H9 (cell line): ENCODE measurements around the gene MT1M. TPM values are rescaled to one million over a fixed set of nuclear protein-coding genes. Genes with fewer than 3 reads are reported as not detected.
"Not testable (repeated sequence)": the region's sequence is repeated elsewhere in the genome, so short reads cannot be mapped to it uniquely, and the experiment has no call there.

Experiments used
- DNase-seq: peaks from one replicate; pipeline ENCODE4 v3.0.0-alpha.2; 2017
- H2AFZ ChIP-seq: one replicate; pipeline ENCODE4 v1.6.1; 2013; ENCODE audit warnings: mild to moderate bottlenecking, low read length, control low read depth, moderate library complexity
- H2AK5ac ChIP-seq: 2 replicates; pipeline ENCODE4 v1.6.1; 2013; ENCODE audit warnings: low read length, control low read depth, mixed read lengths; ENCODE audit not compliant: insufficient read length
- H2BK120ac ChIP-seq: one replicate; pipeline ENCODE4 v1.6.1; 2013; ENCODE audit warnings: low read depth, mild to moderate bottlenecking, low read length, control low read depth, inconsistent platforms; ENCODE audit not compliant: poor library complexity, severe bottlenecking
- H2BK12ac ChIP-seq: 2 replicates; pipeline ENCODE4 v1.6.1; 2013; ENCODE audit warnings: low read length, control low read depth, mixed read lengths, low read depth; ENCODE audit not compliant: insufficient read length
- H2BK15ac ChIP-seq: 2 replicates; pipeline ENCODE4 v1.6.1; 2013; ENCODE audit warnings: low read depth, low read length, control low read depth
- H2BK20ac ChIP-seq: one replicate; pipeline ENCODE4 v1.6.1; 2013; ENCODE audit warnings: low read depth, mild to moderate bottlenecking, low read length, control low read depth, inconsistent platforms; ENCODE audit not compliant: poor library complexity, severe bottlenecking
- H2BK5ac ChIP-seq: 2 replicates; pipeline ENCODE4 v1.6.1; 2013; ENCODE audit warnings: low read length, control low read depth, mixed read lengths; ENCODE audit not compliant: insufficient read length
- H3K14ac ChIP-seq: 2 replicates; pipeline ENCODE4 v1.6.1; 2013; ENCODE audit warnings: low read length, control low read depth; ENCODE audit not compliant: insufficient read depth
- H3K18ac ChIP-seq: 2 replicates; pipeline ENCODE4 v1.6.1; 2013; ENCODE audit warnings: low read depth, mild to moderate bottlenecking, mixed read lengths, low read length, control low read depth; ENCODE audit not compliant: insufficient read length
- H3K23ac ChIP-seq: 2 replicates; pipeline ENCODE4 v1.6.1; 2013; ENCODE audit warnings: low read length, control low read depth, mixed read lengths, low read depth; ENCODE audit not compliant: insufficient read length
- H3K23me2 ChIP-seq: 2 replicates; pipeline ENCODE4 v1.6.1; 2013; ENCODE audit warnings: low read depth, mild to moderate bottlenecking, mixed read lengths, low read length, control low read depth; ENCODE audit not compliant: insufficient read length, poor library complexity, severe bottlenecking
- H3K27ac ChIP-seq: 2 replicates; pipeline ENCODE4 v1.5.1; 2013; ENCODE audit warnings: low read length, control low read depth, mixed read lengths, low read depth; ENCODE audit not compliant: insufficient read length
- H3K27me3 ChIP-seq: 2 replicates; pipeline ENCODE4 v1.6.1; 2013; ENCODE audit warnings: low read length, control low read depth, inconsistent platforms; ENCODE audit not compliant: insufficient read depth
- H3K4ac ChIP-seq: 2 replicates; pipeline ENCODE4 v1.6.1; 2013; ENCODE audit warnings: low read depth, mild to moderate bottlenecking, control low read depth, inconsistent platforms, low read length, moderate library complexity
- H3K4me1 ChIP-seq: 2 replicates; pipeline ENCODE4 v1.6.1; 2013; ENCODE audit warnings: low read length, control low read depth, inconsistent platforms; ENCODE audit not compliant: insufficient read depth
- H3K4me2 ChIP-seq: 2 replicates; pipeline ENCODE4 v1.6.1; 2013; ENCODE audit warnings: low read length, control low read depth, mixed read lengths; ENCODE audit not compliant: insufficient read length, insufficient read depth
- H3K56ac ChIP-seq: 2 replicates; pipeline ENCODE4 v1.6.1; 2013; ENCODE audit warnings: low read depth, mild to moderate bottlenecking, mixed read lengths, low read length, control low read depth; ENCODE audit not compliant: insufficient read length
- H3K79me1 ChIP-seq: 2 replicates; pipeline ENCODE4 v1.6.1; 2013; ENCODE audit warnings: low read depth, mild to moderate bottlenecking, moderate library complexity, low read length, control low read depth, inconsistent platforms; ENCODE audit not compliant: insufficient read depth, poor library complexity, severe bottlenecking
- H3K79me2 ChIP-seq: 2 replicates; pipeline ENCODE4 v1.6.1; 2013; ENCODE audit warnings: low read length, control low read depth, inconsistent platforms; ENCODE audit not compliant: insufficient read depth
- H3K9ac ChIP-seq: 2 replicates; pipeline ENCODE4 v1.6.1; 2013; ENCODE audit warnings: low read length, control low read depth, mixed read lengths; ENCODE audit not compliant: insufficient read length; ENCODE audit errors: extremely low read depth
- H3K9me3 ChIP-seq: one replicate; pipeline ENCODE4 v1.6.1; 2013; ENCODE audit warnings: low read depth, low read length, inconsistent platforms; ENCODE audit not compliant: control insufficient read depth
- H3T11ph ChIP-seq: one replicate; pipeline ENCODE4 v1.6.1; 2013; ENCODE audit warnings: mild to moderate bottlenecking, low read length, control low read depth, inconsistent platforms
- H4K20me1 ChIP-seq: one replicate; pipeline ENCODE4 v1.6.1; 2013; ENCODE audit not compliant: control insufficient read depth, insufficient read length, insufficient read depth
- H4K5ac ChIP-seq: 2 replicates; pipeline ENCODE4 v1.6.1; 2013; ENCODE audit warnings: low read depth, mild to moderate bottlenecking, mixed read lengths, low read length, control low read depth; ENCODE audit not compliant: insufficient read length
- H4K8ac ChIP-seq: replicated peaks from 2 replicates; pipeline ENCODE4 v1.6.1; 2013; ENCODE audit warnings: low read length, control low read depth, mixed read lengths, low read depth; ENCODE audit not compliant: insufficient read length
- H4K91ac ChIP-seq: 2 replicates; pipeline ENCODE4 v1.6.1; 2013; ENCODE audit warnings: low read depth, mild to moderate bottlenecking, moderate library complexity, mixed read lengths, low read length, control low read depth; ENCODE audit not compliant: insufficient read length
- H3K27ac Mint-ChIP-seq, 3 experiments: 2 replicates in 2 of 3; 3 replicates in 1 of 3; pipeline ENCODE4 v1.8.0; 2020 to 2021; ENCODE audit warnings: mixed read lengths in 3 of 3, mild to moderate bottlenecking in 1 of 3, moderate library complexity in 1 of 3
- H3K27me3 Mint-ChIP-seq: 2 replicates; pipeline ENCODE4 v1.8.0; 2021; ENCODE audit warnings: low read depth, mild to moderate bottlenecking, moderate library complexity, mixed read lengths
- H3K36me3 Mint-ChIP-seq, 3 experiments: 2 replicates in 2 of 3; 3 replicates in 1 of 3; pipeline ENCODE4 v1.8.0; 2020 to 2021; ENCODE audit warnings: low read depth in 3 of 3, mixed read lengths in 3 of 3; ENCODE audit not compliant: insufficient read depth in 1 of 3
- H3K4me1 Mint-ChIP-seq, 2 experiments: 2 replicates each; pipeline ENCODE4 v1.8.0; 2020; ENCODE audit warnings: mixed read lengths in 2 of 2
- H3K4me3 Mint-ChIP-seq, 2 experiments: 2 replicates in 1 of 2; 3 replicates in 1 of 2; pipeline ENCODE4 v1.8.0; 2020 to 2021; ENCODE audit warnings: mild to moderate bottlenecking in 2 of 2, mixed read lengths in 2 of 2, moderate library complexity in 1 of 2
- H3K9me3 Mint-ChIP-seq, 2 experiments: 2 replicates in 1 of 2; 3 replicates in 1 of 2; pipeline ENCODE4 v1.8.0; 2020; ENCODE audit warnings: mild to moderate bottlenecking in 2 of 2, mixed read lengths in 2 of 2, moderate library complexity in 1 of 2
- WGBS: extraction: QIAGEN DNeasy Blood & Tissue Kit; methylation state at CpG from one replicate; pipeline ENCODE4 v1.1.7; 2013; ENCODE audit warnings: missing lambda C conversion rate, low lambda C conversion rate, mixed read lengths; ENCODE audit not compliant: insufficient read length; ENCODE audit errors: extremely low coverage; 5-methylcytosine and 5-hydroxymethylcytosine counted together
- total RNA-seq: library from RNA; stranded (reverse); gene quantifications from 2 replicates; pipeline ENCODE4 v1.2.1, GENCODE V29; 2021
- TF ChIP-seq, protein P1 (sequence below): fragments of 200-600 bp; sonication (generic); conservative IDR thresholded peaks from 3 replicates; pipeline ENCODE4 v1.8.0; 2021; ENCODE audit warnings: antibody characterized with exemption, mild to moderate bottlenecking

MT1M gene
- total RNA-seq, 1 experiment from 2014 or later, result 1.4 TPM

DNA sequence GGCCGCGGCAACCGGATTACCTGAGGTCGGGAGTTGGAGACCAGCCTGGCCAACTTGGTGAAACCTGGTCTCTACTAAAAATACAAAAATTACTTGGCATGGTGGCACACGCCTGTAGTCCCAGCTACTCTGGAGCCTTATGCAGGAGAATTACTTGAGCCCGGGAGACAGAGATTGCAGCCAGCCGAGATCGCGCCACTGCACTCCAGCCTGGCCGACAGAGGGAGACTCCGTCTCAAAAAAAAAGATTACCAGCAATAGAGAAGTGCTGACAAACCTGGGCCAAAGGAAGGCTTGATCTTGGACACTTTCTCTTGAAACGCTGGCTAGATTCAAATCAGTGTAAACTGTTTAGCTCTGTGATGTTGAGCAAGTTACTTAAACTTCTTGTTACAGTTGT is 41.5 kb downstream of the MT1M start:
- TF ChIP-seq, protein P1, sequence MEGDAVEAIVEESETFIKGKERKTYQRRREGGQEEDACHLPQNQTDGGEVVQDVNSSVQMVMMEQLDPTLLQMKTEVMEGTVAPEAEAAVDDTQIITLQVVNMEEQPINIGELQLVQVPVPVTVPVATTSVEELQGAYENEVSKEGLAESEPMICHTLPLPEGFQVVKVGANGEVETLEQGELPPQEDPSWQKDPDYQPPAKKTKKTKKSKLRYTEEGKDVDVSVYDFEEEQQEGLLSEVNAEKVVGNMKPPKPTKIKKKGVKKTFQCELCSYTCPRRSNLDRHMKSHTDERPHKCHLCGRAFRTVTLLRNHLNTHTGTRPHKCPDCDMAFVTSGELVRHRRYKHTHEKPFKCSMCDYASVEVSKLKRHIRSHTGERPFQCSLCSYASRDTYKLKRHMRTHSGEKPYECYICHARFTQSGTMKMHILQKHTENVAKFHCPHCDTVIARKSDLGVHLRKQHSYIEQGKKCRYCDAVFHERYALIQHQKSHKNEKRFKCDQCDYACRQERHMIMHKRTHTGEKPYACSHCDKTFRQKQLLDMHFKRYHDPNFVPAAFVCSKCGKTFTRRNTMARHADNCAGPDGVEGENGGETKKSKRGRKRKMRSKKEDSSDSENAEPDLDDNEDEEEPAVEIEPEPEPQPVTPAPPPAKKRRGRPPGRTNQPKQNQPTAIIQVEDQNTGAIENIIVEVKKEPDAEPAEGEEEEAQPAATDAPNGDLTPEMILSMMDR, result peak; percentile 77
- no peak overlapping the region for H2AK5ac ChIP-seq
- no peaks in the 10 kb centered on the region for H3K9me3 ChIP-seq
- no peak overlapping the region for H2AFZ ChIP-seq
- no peaks in the 10 kb centered on the region for H4K20me1 ChIP-seq
- H3K14ac ChIP-seq, result no peak overlapping the region
- no CpG with 5 or more reads among the region's 12 CpGs for WGBS
- H3K23me2 ChIP-seq, result peaks cover 11% of the 10 kb centered on the region
- H2BK20ac ChIP-seq, result no peak overlapping the region
- no peak overlapping the region for H4K8ac ChIP-seq
- H2BK120ac ChIP-seq, result no peak overlapping the region
- peaks cover 21% of the 10 kb centered on the region for H3K27me3 ChIP-seq
- no peak overlapping the region for H3K18ac ChIP-seq
- no peak overlapping the region for H4K5ac ChIP-seq
- no peak overlapping the region for H2BK12ac ChIP-seq
- no peak overlapping the region for H3K27ac ChIP-seq
- Mint-ChIP-seq H3K36me3 (no peaks in the 10 kb centered on the region), H3K27me3 (peaks cover 63% of the 10 kb centered on the region), H3K9me3 (no peaks in the 10 kb centered on the region; a peak in 1 of 5 replicates), H3K4me3 (peak overlapping the region in 1 of 2 experiments; percentile 43; a peak in 1 of 5 replicates), H3K4me1 (peaks cover 28 to 44% of the 10 kb centered on the region in 2 experiments), H3K27ac (peak overlapping the region in 1 of 3 experiments; percentile 42; a peak in 3 of 7 replicates)
- H4K91ac ChIP-seq, result no peak overlapping the region
- peak; percentile 67 for DNase-seq
- no peak overlapping the region for H3K4ac ChIP-seq
- no peak overlapping the region for H3K9ac ChIP-seq
- H2BK5ac ChIP-seq, result no peak overlapping the region
- no peak overlapping the region for H2BK15ac ChIP-seq
- no peak overlapping the region for H3K56ac ChIP-seq
- H3T11ph ChIP-seq, result no peak overlapping the region
- 0 out of 2 replicates have a peak, but pooled peaks cover 2% of the 10 kb centered on the region for H3K4me1 ChIP-seq
- H3K4me2 ChIP-seq, result no peak overlapping the region
- no peak overlapping the region for H3K23ac ChIP-seq
- no peaks in the 10 kb centered on the region for H3K79me2 ChIP-seq
- no peaks in the 10 kb centered on the region for H3K79me1 ChIP-seq

DNA sequence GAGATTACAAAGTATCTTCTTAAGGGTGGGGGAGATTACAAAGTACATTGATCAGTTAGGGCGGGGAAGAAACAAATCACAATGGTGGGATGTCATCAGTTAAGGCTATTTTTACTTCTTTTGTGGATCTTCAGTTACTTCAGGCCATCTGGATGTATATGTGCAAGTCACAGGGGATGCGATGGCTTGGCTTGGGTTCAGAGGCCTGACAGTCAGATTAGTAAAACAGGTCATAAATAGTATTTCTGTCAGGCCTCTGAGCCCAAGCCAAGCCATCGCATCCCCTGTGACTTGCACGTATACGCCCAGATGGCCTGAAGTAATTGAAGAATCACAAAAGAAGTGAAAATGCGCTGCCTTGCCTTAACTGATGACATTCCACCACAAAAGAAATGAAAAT is 42.1 kb downstream of the MT1M start:
- H3K4me2 ChIP-seq, H2AK5ac ChIP-seq, H3K9me3 ChIP-seq, H3K4me1 ChIP-seq, H3K36me3 Mint-ChIP-seq, DNase-seq, H3K9me3 Mint-ChIP-seq, H3K9ac ChIP-seq, H3K79me1 ChIP-seq, H3K14ac ChIP-seq, H3K18ac ChIP-seq, H2AFZ ChIP-seq, H3K4ac ChIP-seq, H3K27ac ChIP-seq, H2BK5ac ChIP-seq, H4K91ac ChIP-seq, H2BK120ac ChIP-seq, H3K23ac ChIP-seq, H2BK12ac ChIP-seq, H4K5ac ChIP-seq, H3K56ac ChIP-seq, H3T11ph ChIP-seq, H4K20me1 ChIP-seq, H4K8ac ChIP-seq, H2BK20ac ChIP-seq, H2BK15ac ChIP-seq, H3K79me2 ChIP-seq: not testable (repeated sequence)
- Mint-ChIP-seq H3K27me3 (peaks cover 57% of the 10 kb centered on the region), H3K4me3 (peak overlapping the region in 1 of 2 experiments; percentile 43; a peak in 2 of 5 replicates), H3K4me1 (peaks cover 28 to 39% of the 10 kb centered on the region in 2 experiments), H3K27ac (peak overlapping the region in 1 of 3 experiments; percentile 42; a peak in 3 of 7 replicates)
- no CpG with 5 or more reads among the region's 6 CpGs for WGBS
- H3K23me2 ChIP-seq, result peaks cover 11% of the 10 kb centered on the region
- H3K27me3 ChIP-seq, result peaks cover 15% of the 10 kb centered on the region
